ENCODE results near the gene COLEC11. TPM values are rescaled to one million over a fixed set of nuclear protein-coding genes. Genes with fewer than 3 reads are reported as not detected.
"Not testable (repeated sequence)": the region's sequence is repeated elsewhere in the genome, so short reads cannot be mapped to it uniquely, and the experiment has no call there.

Gene COLEC11
- total and polyA plus RNA-seq, 8 donors = 2.0 to 9.9 (median 3.3) TPM; not detected in 3

- Histone ChIP-seq H3K4me1 (peaks cover 25 to 59% (median 49%) of the 10 kb centered on the region in 4 donors), H3K27me3 (no peaks in the 10 kb centered on the region), H3K27ac (peak overlapping the region; percentile 83 to 95 (median 92)), H3K4me3 (peak overlapping the region; percentile 84 to 93 (median 86)), H3K36me3 (peaks cover 32 to 48% (median 43%) of the 10 kb centered on the region in 4 donors), H3K9me3 (no peaks in the 10 kb centered on the region)
- TF ChIP-seq CTCF (IDR thresholded peaks at IDR 0.05) = no peak
- no peak for TF ChIP-seq POLR2A (IDR thresholded peaks at IDR 0.05)
- WGBS, 5 donors = 0 to 1% (median 0%) methylated on average over 26 to 54 of the region's 54 CpGs
- intact Hi-C loops (cut with DNase I; ENCODE audit: low total_unique reads) = no loop called here
- DNase-seq = peak in 1 of 2 donors; percentile 60
Measured at GRCh38 chr2:3575534-3576262, 19.2 kb upstream of the COLEC11 start.

- Histone ChIP-seq H3K36me3 (peaks cover 37 to 54% (median 49%) of the 10 kb centered on the region in 4 donors), H3K4me1 (peaks cover 25 to 59% (median 51%) of the 10 kb centered on the region in 4 donors), H3K27ac (peak overlapping the region; percentile 83 to 95 (median 92)), H3K4me3 (peak overlapping the region; percentile 84 to 93 (median 86))
- H3K27me3 ChIP-seq; DNase-seq; intact Hi-C loops (cut with DNase I; ENCODE audit: low total_unique reads); H3K9me3 ChIP-seq: not testable (repeated sequence)
- WGBS, 5 donors = 30 to 55% (median 43%) methylated on average over 10 of the region's 10 CpGs
Measured at GRCh38 chr2:3576263-3576630, 18.7 kb upstream of the COLEC11 start.

GRCh38 chr2:3578987-3579386, 15.9 kb upstream of the COLEC11 start:
- peaks cover 47 to 80% (median 72%) of the 10 kb centered on the region in 4 donors for H3K36me3 ChIP-seq
- no peak for DNase-seq
- no peaks in the 10 kb centered on the region for H3K9me3 ChIP-seq
- peak overlapping the region in 2 of 4 donors; percentile 13 to 16 for H3K4me3 ChIP-seq
- intact Hi-C loops (cut with DNase I; ENCODE audit: low total_unique reads) = no loop called here
- no peaks in the 10 kb centered on the region for H3K27me3 ChIP-seq
- peak overlapping the region in 4 of 5 donors; percentile 13 to 95 (median 33) for H3K27ac ChIP-seq
- peaks cover 26 to 61% (median 52%) of the 10 kb centered on the region in 4 donors for H3K4me1 ChIP-seq
- TF ChIP-seq POLR2AphosphoS5 (IDR thresholded peaks at IDR 0.05) (no peak), EP300 (IDR thresholded peaks at IDR 0.05) (no peak), POLR2A (IDR thresholded peaks at IDR 0.05) (no peak), CTCF (IDR thresholded peaks at IDR 0.05) (no peak)
- WGBS, 5 donors = 57 to 67% (median 64%) methylated on average over 5 of the region's 5 CpGs

GRCh38 chr2:3580449-3580848, 14.5 kb upstream of the COLEC11 start:
- peaks cover 52 to 83% (median 78%) of the 10 kb centered on the region in 4 donors for H3K36me3 ChIP-seq

More at GRCh38 chr2:3580449-3580848, 14.5 kb upstream of the COLEC11 start:
- no peak for DNase-seq
- H3K4me1 ChIP-seq = peaks cover 36 to 71% (median 49%) of the 10 kb centered on the region in 4 donors
- intact Hi-C loops (cut with DNase I; ENCODE audit: low total_unique reads) = no loop called here
- H3K27me3 ChIP-seq = no peaks in the 10 kb centered on the region
- no peaks in the 10 kb centered on the region for H3K9me3 ChIP-seq
- 73 to 74% (median 73%) methylated on average over 5 of the region's 5 CpGs for WGBS, 5 donors
- no peak overlapping the region for H3K4me3 ChIP-seq
- no peak overlapping the region for H3K27ac ChIP-seq
- no peak for TF ChIP-seq POLR2AphosphoS5 (IDR thresholded peaks at IDR 0.05)
- no peak for TF ChIP-seq POLR2A (IDR thresholded peaks at IDR 0.05)
- no peak for TF ChIP-seq EP300 (IDR thresholded peaks at IDR 0.05)
- TF ChIP-seq CTCF (IDR thresholded peaks at IDR 0.05) = no peak
